HG03354 (cell line): ENCODE data around the gene EFCAB12.
"Not testable (repeated sequence)": the region's sequence is repeated elsewhere in the genome, so short reads cannot be mapped to it uniquely, and the experiment has no call there.

ENCODE experiments used
- ATAC-seq: cut with Tn5 transposase; IDR thresholded peaks from one replicate; pipeline ENCODE4 v1.9.1; 2021; ENCODE audit warnings: mild to moderate bottlenecking; ENCODE audit not compliant: unreplicated experiment, poor library complexity, severe bottlenecking

Gene EFCAB12

GRCh38 chr3:129402210-129402609 is 26.2 kb downstream of the EFCAB12 start:
- ATAC-seq = no peak

GRCh38 chr3:129399895-129400357 is 28.5 kb downstream of the EFCAB12 start:
- ATAC-seq = peak; percentile 4

GRCh38 chr3:129399145-129399894 is 29.1 kb downstream of the EFCAB12 start:
- ATAC-seq = peak; percentile 83

GRCh38 chr3:129398803-129399144 is 29.7 kb downstream of the EFCAB12 start:
- peak; percentile 29 for ATAC-seq

- not testable (repeated sequence) for ATAC-seq
These were observed 34.5 kb downstream of the EFCAB12 start for GRCh38 chr3:129393760-129394564.

GRCh38 chr3:129393271-129393670 is 35.2 kb downstream of the EFCAB12 start:
- ATAC-seq = no peak

GRCh38 chr3:129392106-129392887 is 36.1 kb downstream of the EFCAB12 start:
- ATAC-seq = not testable (repeated sequence)

GRCh38 chr3:129391583-129391982 is 36.9 kb downstream of the EFCAB12 start:
- not testable (repeated sequence) for ATAC-seq

- no peak for ATAC-seq
These were observed 38.9 kb downstream of the EFCAB12 start for GRCh38 chr3:129389572-129389937.

GRCh38 chr3:129388791-129389571 is 39.5 kb downstream of the EFCAB12 start:
- ATAC-seq = not testable (repeated sequence)

GRCh38 chr3:129387487-129387886 is 40.9 kb downstream of the EFCAB12 start:
- no peak for ATAC-seq

GRCh38 chr3:129386984-129387383 is 41.5 kb downstream of the EFCAB12 start:
- no peak for ATAC-seq

GRCh38 chr3:129385507-129385906 is 42.9 kb downstream of the EFCAB12 start:
- ATAC-seq = not testable (repeated sequence)

GRCh38 chr3:129384594-129385323 is 43.7 kb downstream of the EFCAB12 start:
- no peak for ATAC-seq

- ATAC-seq = not testable (repeated sequence)
These were observed 44.3 kb downstream of the EFCAB12 start for GRCh38 chr3:129384103-129384502.

GRCh38 chr3:129383292-129383860 is 45.1 kb downstream of the EFCAB12 start:
- peak; percentile 84 for ATAC-seq

GRCh38 chr3:129382366-129382765 is 46.1 kb downstream of the EFCAB12 start:
- ATAC-seq = no peak

- no peak for ATAC-seq
These were observed 48.7 kb downstream of the EFCAB12 start for GRCh38 chr3:129379582-129380358.
